ENCODE data around the gene HSD3B7. TPM values are rescaled to one million over a fixed set of nuclear protein-coding genes. Genes with fewer than 3 reads are reported as not detected.

HSD3B7 gene
- total and polyA plus RNA-seq, 7 experiments from 2014 or later = 0.08 to 7.0 (median 2.4) TPM; not detected in 1

DNA sequence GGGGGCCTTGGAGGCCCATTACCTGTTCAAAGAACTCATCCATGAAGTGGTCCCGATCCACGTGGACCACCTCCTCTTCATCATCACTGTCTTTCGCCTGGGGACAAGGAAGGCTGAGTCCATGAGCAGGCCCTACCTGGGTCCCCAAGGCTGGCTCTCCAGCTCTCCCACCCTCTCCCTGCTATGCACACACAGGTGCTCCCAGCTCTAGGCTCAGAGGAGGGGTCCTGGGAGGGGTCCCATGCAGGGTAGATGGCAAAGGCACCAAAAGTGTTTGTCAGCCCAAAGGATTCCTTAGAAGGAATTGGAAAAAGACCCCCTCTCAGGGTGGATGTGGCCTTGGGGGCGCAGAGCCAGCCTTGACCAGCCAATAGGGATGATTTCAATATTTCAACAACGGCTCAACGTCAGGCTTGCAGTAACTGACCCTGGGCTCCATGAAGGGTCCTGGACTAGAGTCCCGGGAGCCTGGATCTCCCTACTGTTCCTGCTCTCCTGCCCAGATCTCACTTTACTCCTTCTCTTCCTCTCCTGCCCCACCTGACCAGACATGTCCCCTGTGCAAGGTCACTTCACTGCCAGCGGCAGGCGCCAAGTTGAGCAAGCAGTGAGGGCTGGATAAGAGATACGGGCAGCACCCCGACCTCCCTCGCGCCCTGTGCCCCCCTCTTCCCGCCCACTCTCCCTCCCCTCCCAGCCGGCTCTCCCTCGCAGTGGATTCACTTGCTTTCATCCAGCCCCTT lies 16.7 kb downstream of the HSD3B7 start:
- no peaks in the 10 kb centered on the region for H3K9me3 ChIP-seq (ENCODE audit: control insufficient read depth in 2 of 3, low read length in 3 of 3)
- Mint-ChIP-seq H3K9me3 (no peaks in the 10 kb centered on the region), H3K27ac (no peak overlapping the region), H3K4me3 (no peak overlapping the region), H3K27me3 (peaks cover 0 to 11% (median 0%) of the 10 kb centered on the region in 5 donors), H3K36me3 (no peaks in the 10 kb centered on the region), H3K4me1 (peaks cover 0 to 6% (median 0%) of the 10 kb centered on the region in 7 donors)
- H3K4me3 ChIP-seq (ENCODE audit: low read length) = no peak overlapping the region
- no peak overlapping the region for H3K27ac ChIP-seq (ENCODE audit: low read depth, low read length)
- peaks cover 2 to 8% of the 10 kb centered on the region in 2 donors for H3K4me1 ChIP-seq (ENCODE audit: control insufficient read depth in 2 of 2, insufficient read depth in 2 of 2, low read length in 2 of 2)
- ChIA-PET POLR2A (no interaction called here), CTCF (no interaction called here)
- H3K36me3 ChIP-seq (ENCODE audit: control insufficient read depth in 2 of 3, insufficient read depth in 3 of 3, low read length in 3 of 3) = no peaks in the 10 kb centered on the region
- DNase-seq (no peak), ATAC-seq (no peak)
- intact Hi-C loops (cut with micrococcal nuclease) = no loop called here
- no peaks in the 10 kb centered on the region for H3K27me3 ChIP-seq (ENCODE audit: control insufficient read depth in 2 of 2, insufficient read depth in 2 of 2, low read length in 2 of 2)

GRCh38 chr16:31002250-31002700 lies 17.3 kb downstream of the HSD3B7 start:
- Histone ChIP-seq H3K9me3 (ENCODE audit: control insufficient read depth in 2 of 3, low read length in 3 of 3) (no peaks in the 10 kb centered on the region), H3K27ac (ENCODE audit: low read depth, low read length) (no peak overlapping the region), H3K4me1 (ENCODE audit: control insufficient read depth in 2 of 2, insufficient read depth in 2 of 2, low read length in 2 of 2) (peaks cover 0 to 4% of the 10 kb centered on the region in 2 donors), H3K4me3 (ENCODE audit: low read length) (no peak overlapping the region), H3K27me3 (ENCODE audit: control insufficient read depth in 2 of 2, insufficient read depth in 2 of 2, low read length in 2 of 2) (no peaks in the 10 kb centered on the region), H3K36me3 (ENCODE audit: control insufficient read depth in 2 of 3, insufficient read depth in 3 of 3, low read length in 3 of 3) (no peaks in the 10 kb centered on the region)
- ChIA-PET POLR2A (no interaction called here), CTCF (no interaction called here)
- intact Hi-C loops (cut with micrococcal nuclease) = no loop called here
- H3K27me3 Mint-ChIP-seq = peaks cover 0 to 13% (median 0%) of the 10 kb centered on the region in 5 donors
- peaks cover 0 to 4% (median 0%) of the 10 kb centered on the region in 7 donors for H3K4me1 Mint-ChIP-seq
- DNase-seq = no peak
- no peak overlapping the region for H3K4me3 Mint-ChIP-seq
- no peak for ATAC-seq
- H3K36me3 Mint-ChIP-seq = no peaks in the 10 kb centered on the region
- H3K9me3 Mint-ChIP-seq = no peaks in the 10 kb centered on the region
- no peak overlapping the region for H3K27ac Mint-ChIP-seq

GRCh38 chr16:31002862-31003341 lies 17.9 kb downstream of the HSD3B7 start:
- no peak for ATAC-seq
- Mint-ChIP-seq H3K27ac (no peak overlapping the region), H3K9me3 (no peaks in the 10 kb centered on the region), H3K4me3 (no peak overlapping the region), H3K27me3 (peaks cover 0 to 14% (median 0%) of the 10 kb centered on the region in 5 donors), H3K4me1 (peaks cover 0 to 4% (median 0%) of the 10 kb centered on the region in 7 donors), H3K36me3 (no peaks in the 10 kb centered on the region)
- ChIA-PET CTCF (no interaction called here), POLR2A (no interaction called here)
- Histone ChIP-seq H3K9me3 (ENCODE audit: control insufficient read depth in 2 of 3, low read length in 3 of 3) (no peaks in the 10 kb centered on the region), H3K27ac (ENCODE audit: low read depth, low read length) (no peak overlapping the region), H3K4me1 (ENCODE audit: control insufficient read depth in 2 of 2, insufficient read depth in 2 of 2, low read length in 2 of 2) (no peaks in the 10 kb centered on the region), H3K27me3 (ENCODE audit: control insufficient read depth in 2 of 2, insufficient read depth in 2 of 2, low read length in 2 of 2) (no peaks in the 10 kb centered on the region), H3K36me3 (ENCODE audit: control insufficient read depth in 2 of 3, insufficient read depth in 3 of 3, low read length in 3 of 3) (no peaks in the 10 kb centered on the region), H3K4me3 (ENCODE audit: low read length) (no peak overlapping the region)
- no peak for DNase-seq
- intact Hi-C loops (cut with micrococcal nuclease) = no loop called here

GRCh38 chr16:31003744-31004143 lies 18.7 kb downstream of the HSD3B7 start:
- DNase-seq (no peak), ATAC-seq (no peak)
- no peak overlapping the region for H3K4me3 ChIP-seq (ENCODE audit: low read length)
- intact Hi-C loops (cut with micrococcal nuclease) = no loop called here
- H3K36me3 Mint-ChIP-seq = no peaks in the 10 kb centered on the region
- no peaks in the 10 kb centered on the region for H3K9me3 Mint-ChIP-seq
- ChIA-PET POLR2A (no interaction called here), CTCF (no interaction called here)
- peaks cover 0 to 4% (median 0%) of the 10 kb centered on the region in 7 donors for H3K4me1 Mint-ChIP-seq
- peaks cover 0 to 17% (median 0%) of the 10 kb centered on the region in 5 donors for H3K27me3 Mint-ChIP-seq
- H3K4me1 ChIP-seq (ENCODE audit: control insufficient read depth in 2 of 2, insufficient read depth in 2 of 2, low read length in 2 of 2) = no peaks in the 10 kb centered on the region
- H3K27ac ChIP-seq (ENCODE audit: low read depth, low read length) = no peak overlapping the region
- no peaks in the 10 kb centered on the region for H3K27me3 ChIP-seq (ENCODE audit: control insufficient read depth in 2 of 2, insufficient read depth in 2 of 2, low read length in 2 of 2)
- no peaks in the 10 kb centered on the region for H3K36me3 ChIP-seq (ENCODE audit: control insufficient read depth in 2 of 3, insufficient read depth in 3 of 3, low read length in 3 of 3)
- no peak overlapping the region for H3K27ac Mint-ChIP-seq
- H3K9me3 ChIP-seq (ENCODE audit: control insufficient read depth in 2 of 3, low read length in 3 of 3) = no peaks in the 10 kb centered on the region
- no peak overlapping the region for H3K4me3 Mint-ChIP-seq

DNA sequence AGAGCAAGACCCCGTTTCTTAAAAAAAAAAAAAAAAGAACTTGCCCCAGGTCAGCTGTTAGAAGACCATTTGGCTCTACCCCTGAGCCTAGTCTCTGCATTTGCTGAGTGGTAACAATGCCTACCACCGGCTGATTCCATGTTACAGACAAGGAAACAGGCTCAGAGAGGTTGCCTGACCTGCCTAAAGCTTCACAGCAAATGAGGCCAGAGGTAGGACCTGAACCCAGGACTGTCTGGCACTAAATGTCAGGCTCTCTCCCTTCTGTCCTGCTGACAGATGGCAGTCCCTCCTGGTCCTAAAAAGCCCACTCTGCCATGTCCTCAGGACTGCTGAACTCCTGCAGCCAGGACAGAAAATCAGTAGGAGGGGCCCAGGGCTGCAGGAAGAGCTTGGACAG lies 19.7 kb downstream of the HSD3B7 start:
- ChIA-PET CTCF (no interaction called here), POLR2A (no interaction called here)
- H3K4me3 ChIP-seq (ENCODE audit: low read length) = no peak overlapping the region
- H3K27ac Mint-ChIP-seq = no peak overlapping the region
- H3K9me3 ChIP-seq (ENCODE audit: control insufficient read depth in 2 of 3, low read length in 3 of 3) = no peaks in the 10 kb centered on the region
- H3K36me3 Mint-ChIP-seq = no peaks in the 10 kb centered on the region
- no peaks in the 10 kb centered on the region for H3K4me1 ChIP-seq (ENCODE audit: control insufficient read depth in 2 of 2, insufficient read depth in 2 of 2, low read length in 2 of 2)
- H3K4me3 Mint-ChIP-seq = no peak overlapping the region
- H3K27me3 ChIP-seq (ENCODE audit: control insufficient read depth in 2 of 2, insufficient read depth in 2 of 2, low read length in 2 of 2) = no peaks in the 10 kb centered on the region
- H3K4me1 Mint-ChIP-seq = peaks cover under 1 to 11% (median 2%) of the 10 kb centered on the region in 7 donors
- no peak overlapping the region for H3K27ac ChIP-seq (ENCODE audit: low read depth, low read length)
- ATAC-seq = no peak
- DNase-seq = no peak
- H3K27me3 Mint-ChIP-seq = peaks cover 0 to 23% (median 0%) of the 10 kb centered on the region in 5 donors
- H3K9me3 Mint-ChIP-seq = no peaks in the 10 kb centered on the region
- intact Hi-C loops (cut with micrococcal nuclease) = no loop called here
- no peaks in the 10 kb centered on the region for H3K36me3 ChIP-seq (ENCODE audit: control insufficient read depth in 2 of 3, insufficient read depth in 3 of 3, low read length in 3 of 3)

GRCh38 chr16:31005350-31006085 lies 20.5 kb downstream of the HSD3B7 start:
- no peaks in the 10 kb centered on the region for H3K9me3 Mint-ChIP-seq
- no peak for ATAC-seq

More at GRCh38 chr16:31005350-31006085, 20.5 kb downstream of the HSD3B7 start:
- Histone ChIP-seq H3K36me3 (ENCODE audit: control insufficient read depth in 2 of 3, insufficient read depth in 3 of 3, low read length in 3 of 3) (no peaks in the 10 kb centered on the region), H3K27ac (ENCODE audit: low read depth, low read length) (no peak overlapping the region), H3K4me1 (ENCODE audit: control insufficient read depth in 2 of 2, insufficient read depth in 2 of 2, low read length in 2 of 2) (no peaks in the 10 kb centered on the region), H3K27me3 (ENCODE audit: control insufficient read depth in 2 of 2, insufficient read depth in 2 of 2, low read length in 2 of 2) (no peaks in the 10 kb centered on the region), H3K4me3 (ENCODE audit: low read length) (no peak overlapping the region), H3K9me3 (ENCODE audit: control insufficient read depth in 2 of 3, low read length in 3 of 3) (no peaks in the 10 kb centered on the region)
- intact Hi-C loops (cut with micrococcal nuclease) = no loop called here
- Mint-ChIP-seq H3K27me3 (peaks cover 0 to 28% (median 0%) of the 10 kb centered on the region in 5 donors), H3K27ac (peak overlapping the region in 2 of 9 donors; percentile 53 to 60), H3K4me1 (peaks cover 5 to 15% (median 7%) of the 10 kb centered on the region in 7 donors), H3K36me3 (no peaks in the 10 kb centered on the region), H3K4me3 (peak overlapping the region in 1 of 10 donors; percentile 41)
- ChIA-PET CTCF (no interaction called here), POLR2A (interaction anchor here (0.8 kb wide), 1 partner anchor 114 kb away, joined by 3 read pairs; no protein-coding TSS in a partner anchor)
- DNase-seq = no peak

All from naive thymus-derived CD4-positive, alpha-beta T cell (primary cell).